Esophagus muscularis mucosa (tissue), 3 donors: ENCODE results near the gene NRF1.

Experiments
- CTCF ChIP-seq, 3 experiments: fragments of 200-600 bp in 2 of 3; fragments of 450-650 bp in 1 of 3; sonication (generic) in 2 of 3; IDR thresholded peaks; one replicate each; pipeline ENCODE4 v1.5.1; 2017 to 2019; ENCODE audit warnings: antibody characterized with exemption in 3 of 3, mild to moderate bottlenecking in 2 of 3, moderate library complexity in 1 of 3
- POLR2AphosphoS5 ChIP-seq, 2 donors: sonication (generic); formaldehyde crosslinking; IDR thresholded peaks; one replicate each; pipeline ENCODE4 v1.6.1; 2017; ENCODE audit warnings: antibody characterized with exemption in 2 of 2

DNA sequence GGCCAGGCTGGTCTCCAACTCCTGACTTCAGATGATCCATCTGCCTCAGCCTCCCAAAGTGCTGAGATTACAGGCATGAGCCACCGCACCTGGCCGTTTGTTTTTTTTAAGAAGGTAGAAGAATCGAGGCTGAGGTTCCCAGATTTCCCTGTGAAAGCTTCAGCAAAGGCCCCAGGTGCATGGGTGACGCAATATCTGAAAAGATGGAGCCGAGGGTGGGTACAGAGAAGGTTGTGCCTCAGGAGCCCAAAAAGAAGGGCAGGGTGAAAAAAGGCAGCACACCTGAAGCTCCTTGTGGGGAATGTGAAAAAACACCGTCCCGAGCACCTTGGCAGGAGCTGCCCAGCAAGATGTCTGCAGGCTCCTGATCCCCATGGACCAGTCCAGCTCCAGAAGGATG is 35.8 kb upstream of the NRF1 start:
- TF ChIP-seq CTCF (IDR thresholded peaks at IDR 0.05) (no peak), POLR2AphosphoS5 (IDR thresholded peaks at IDR 0.05) (no peak)
